HCT116 (cell line): ENCODE data around the gene STK38L. TPM values are rescaled to one million over a fixed set of nuclear protein-coding genes. Genes with fewer than 3 reads are reported as not detected.

Experiments used
- ATAC-seq: fragments of 200-7000 bp; cut with Tn5 transposase; 2 replicates; pipeline ENCODE4 v1.9.1; 2020; ENCODE audit warnings: mild to moderate bottlenecking, moderate library complexity
- BruUV-seq: library from RNA; stranded (reverse); fragments of 400-500 nt; replicated peaks from 2 replicates; lab custom pipeline; 2021; lab: Mats Ljungman, UMichigan
- CTCF ChIA-PET: fragments of 300-600 bp; sonication (Branson Sonifier 250); formaldehyde crosslinking; loops from one replicate; lab custom pipeline; 2021; ENCODE audit warnings: antibody characterized with exemption; lab: Charles Lee
- POLR2A ChIA-PET: fragments of 300-600, 350-600 bp; sonication (Branson Sonifier 250); formaldehyde crosslinking; loops from one replicate; lab custom pipeline; 2021; ENCODE audit warnings: antibody characterized with exemption; lab: Charles Lee
- RAD21 ChIA-PET, 2 experiments: fragments of 300-600 bp; sonication (Branson Sonifier 250); formaldehyde crosslinking; loops; one replicate each; lab custom pipeline; 2023; ENCODE audit warnings: low total read pairs in 2 of 2; ENCODE audit not compliant: uncharacterized antibody in 2 of 2, unreplicated experiment in 2 of 2, low non-redundant PET in 1 of 2; lab: Charles Lee
- DNase-seq: peaks from one replicate; pipeline ENCODE4 v3.0.0-alpha.2; 2010; ENCODE audit warnings: low read depth, low spot score
- H2AFZ ChIP-seq: fragments of 200-600 bp; shearing (Covaris generic), sonication (generic); 2 replicates; pipeline ENCODE4 v1.6.1; 2017; ENCODE audit warnings: low read depth, mixed run types, mixed read lengths, antibody characterized with exemption, low read length; ENCODE audit not compliant: poor library complexity, severe bottlenecking
- H3K27ac ChIP-seq: 2 replicates; pipeline ENCODE4 v1.5.1; 2012; ENCODE audit warnings: low read depth, low read length
- H3K27me3 ChIP-seq: fragments of 200-600 bp; sonication (generic); 2 replicates; pipeline ENCODE4 v1.6.1; 2016; ENCODE audit warnings: mixed run types, low read length, mixed read lengths; ENCODE audit not compliant: insufficient read depth
- H3K36me3 ChIP-seq, 2 experiments: fragments of 200-500 bp in 1 of 2; fragments of 200-600 bp in 1 of 2; sonication (Bioruptor generic) in 1 of 2; sonication (generic) in 1 of 2; 2 replicates each; pipeline versions ENCODE4 v1.5.1 to v1.6.1; 2014 to 2016; ENCODE audit warnings: low read length in 2 of 2, inconsistent platforms in 1 of 2, mixed read lengths in 1 of 2, mixed run types in 1 of 2; ENCODE audit not compliant: insufficient read depth in 2 of 2, control insufficient read depth in 1 of 2
- H3K4me1 ChIP-seq, 2 experiments: fragments of 200-600 bp in 1 of 2; sonication (generic) in 1 of 2; 2 replicates each; pipeline versions ENCODE4 v1.5.1 to v1.6.1; 2012 to 2017; ENCODE audit warnings: low read length in 2 of 2, inconsistent platforms in 1 of 2, mild to moderate bottlenecking in 1 of 2, mixed read lengths in 1 of 2, mixed run types in 1 of 2, moderate library complexity in 1 of 2; ENCODE audit not compliant: insufficient read depth in 2 of 2, control insufficient read depth in 1 of 2
- H3K4me2 ChIP-seq: fragments of 200-600 bp; sonication (generic); 2 replicates; pipeline ENCODE4 v1.6.1; 2017; ENCODE audit warnings: mixed run types, low read length, mixed read lengths
- H3K4me3 ChIP-seq, 2 experiments: fragments of 200-600 bp in 1 of 2; sonication (generic) in 1 of 2; replicated peaks in 1 of 2; 2 replicates each; pipeline ENCODE4 v1.5.1; 2011 to 2016; ENCODE audit warnings: low read length in 2 of 2, control low read depth in 1 of 2, low read depth in 1 of 2, mild to moderate bottlenecking in 1 of 2, mixed read lengths in 1 of 2, mixed run types in 1 of 2
- H3K79me2 ChIP-seq: fragments of 200-600 bp; sonication (generic); 2 replicates; pipeline ENCODE4 v1.6.1; 2017; ENCODE audit warnings: mild to moderate bottlenecking, mixed run types, low read length, moderate library complexity, mixed read lengths; ENCODE audit not compliant: insufficient read depth
- H3K9ac ChIP-seq: fragments of 200-600 bp; sonication (generic); 2 replicates; pipeline ENCODE4 v1.6.1; 2016; ENCODE audit warnings: low read length, mixed read lengths
- H3K9me2 ChIP-seq: fragments of 200-600 bp; sonication (generic), shearing (Covaris generic); 2 replicates; pipeline ENCODE4 v1.6.1; 2017; ENCODE audit warnings: mixed run types, mild to moderate bottlenecking, moderate library complexity; ENCODE audit not compliant: insufficient read depth
- H3K9me3 ChIP-seq, 2 experiments: fragments of 200-500 bp in 1 of 2; fragments of 200-600 bp in 1 of 2; sonication (Bioruptor generic) in 1 of 2; sonication (generic) in 1 of 2; 2 replicates each; pipeline ENCODE4 v1.6.1; 2014 to 2017; ENCODE audit warnings: low read length in 2 of 2, mixed read lengths in 2 of 2, inconsistent platforms in 1 of 2, low read depth in 1 of 2, mild to moderate bottlenecking in 1 of 2, mixed run types in 1 of 2, moderate library complexity in 1 of 2; ENCODE audit not compliant: control insufficient read depth in 1 of 2, insufficient read depth in 1 of 2
- H4K20me1 ChIP-seq: fragments of 200-600 bp; sonication (generic), shearing (Covaris generic); 2 replicates; pipeline ENCODE4 v1.6.1; 2017; ENCODE audit warnings: mixed run types, mild to moderate bottlenecking, moderate library complexity; ENCODE audit not compliant: insufficient read depth
- ATF3 ChIP-seq: IDR thresholded peaks from 2 replicates; pipeline ENCODE4 v1.6.1; 2012
- CEBPB ChIP-seq: IDR thresholded peaks from 2 replicates; pipeline ENCODE4 v1.6.1; 2012; ENCODE audit warnings: low read depth
- CTCF ChIP-seq, 3 experiments: fragments of 200-600 bp in 1 of 3; sonication (generic) in 1 of 3; IDR thresholded peaks in 2 of 3; conservative IDR thresholded peaks in 1 of 3; 2 replicates each; pipeline ENCODE4 v1.5.1; 2012 to 2017; ENCODE audit warnings: low read depth in 2 of 3, low read length in 2 of 3, antibody characterized with exemption in 1 of 3, borderline replicate concordance in 1 of 3, control low read depth in 1 of 3, mild to moderate bottlenecking in 1 of 3, mixed read lengths in 1 of 3, mixed run types in 1 of 3, moderate library complexity in 1 of 3; ENCODE audit not compliant: insufficient read depth in 1 of 3
- EGR1 ChIP-seq: IDR thresholded peaks from 2 replicates; pipeline ENCODE4 v1.6.1; 2012; ENCODE audit warnings: low read depth
- ELF1 ChIP-seq: IDR thresholded peaks from 2 replicates; pipeline ENCODE4 v1.6.1; 2012; ENCODE audit warnings: low read depth, borderline replicate concordance
- EZH2 ChIP-seq: fragments of 200-600 bp; sonication (generic); IDR thresholded peaks from 2 replicates; pipeline ENCODE4 v1.6.1; 2017; ENCODE audit warnings: antibody characterized with exemption, mixed run types
- EZH2phosphoT487 ChIP-seq: fragments of 200-600 bp; IDR thresholded peaks from 2 replicates; pipeline ENCODE4 v1.6.1; 2018; ENCODE audit warnings: antibody characterized with exemption, borderline replicate concordance
- FOSL1 ChIP-seq: IDR thresholded peaks from 2 replicates; pipeline ENCODE4 v1.6.1; 2012; ENCODE audit warnings: low read depth
- JUND ChIP-seq: IDR thresholded peaks from 2 replicates; pipeline ENCODE4 v1.6.1; 2012
- MAX ChIP-seq: IDR thresholded peaks from 2 replicates; pipeline ENCODE4 v1.6.1; 2012
- POLR2A ChIP-seq: IDR thresholded peaks from 2 replicates; pipeline ENCODE4 v1.7.0; 2011; ENCODE audit warnings: borderline replicate concordance; ENCODE audit not compliant: insufficient read depth, insufficient read length; ENCODE audit errors: extremely low read depth
- RAD21 ChIP-seq: IDR thresholded peaks from 2 replicates; pipeline ENCODE4 v1.6.1; 2012; ENCODE audit warnings: low read depth, mild to moderate bottlenecking
- REST ChIP-seq: IDR thresholded peaks from 2 replicates; pipeline ENCODE4 v1.6.1; 2012; ENCODE audit warnings: low read depth
- SIN3A ChIP-seq: IDR thresholded peaks from 2 replicates; pipeline ENCODE4 v1.6.1; 2012; ENCODE audit warnings: low read depth
- SP1 ChIP-seq: IDR thresholded peaks from 2 replicates; pipeline ENCODE4 v1.6.1; 2012; ENCODE audit warnings: low read depth
- SRF ChIP-seq: IDR thresholded peaks from 2 replicates; pipeline ENCODE4 v1.6.1; 2012; ENCODE audit warnings: low read depth
- YY1 ChIP-seq: IDR thresholded peaks from 2 replicates; pipeline ENCODE4 v1.6.1; 2011; ENCODE audit warnings: low read length, low read depth, moderate library complexity, mild to moderate bottlenecking; ENCODE audit not compliant: insufficient replicate concordance; ENCODE audit errors: extremely low read depth
- ZBTB33 ChIP-seq: IDR thresholded peaks from 2 replicates; pipeline ENCODE4 v1.6.1; 2011; ENCODE audit warnings: mild to moderate bottlenecking, low read length, moderate library complexity; ENCODE audit not compliant: insufficient replicate concordance; ENCODE audit errors: extremely low read depth
- ZNF274 ChIP-seq: fragments of 200-500 bp; sonication (Bioruptor generic); IDR thresholded peaks from 2 replicates; pipeline ENCODE4 v1.6.1; 2014; ENCODE audit warnings: mild to moderate bottlenecking, low read depth, low read length, inconsistent platforms
- intact Hi-C: fragments of 100-400 bp; cut with micrococcal nuclease; formaldehyde crosslinking; loops from 2 replicates; pipeline ENCODE4 v1.10.0; 2022
- total RNA-seq: library from RNA; stranded (reverse); gene quantifications from one replicate; pipeline ENCODE4 v1.2.1, GENCODE V29; 2021; ENCODE audit not compliant: unreplicated experiment

Gene STK38L
- total RNA-seq, 1 experiment from 2014 or later, result 23.9 TPM

- TF ChIP-seq ATF3, result no peak
- no peak for TF ChIP-seq ZNF274
- TF ChIP-seq, all 23 proteins: peak for 0
These were observed 122.5 kb downstream of the STK38L start (continued) for GRCh38 chr12:27366621-27367020.

- Histone ChIP-seq H3K79me2 (no peaks in the 10 kb centered on the region), H4K20me1 (no peaks in the 10 kb centered on the region), H3K4me1 (no peaks in the 10 kb centered on the region; a peak in 1 of 4 replicates), H3K4me3 (no peak overlapping the region), H3K36me3 (no peaks in the 10 kb centered on the region), H2AFZ (no peak overlapping the region), H3K9me3 (no peaks in the 10 kb centered on the region), H3K27ac (no peak overlapping the region), H3K27me3 (no peaks in the 10 kb centered on the region), H3K4me2 (no peak overlapping the region), H3K9ac (no peak overlapping the region), H3K9me2 (no peaks in the 10 kb centered on the region)
- POLR2A ChIA-PET, result no interaction called here
- ATAC-seq, result no peak
- intact Hi-C loops, result no loop called here
- no peak for TF ChIP-seq SIN3A
- TF ChIP-seq REST, result no peak
- TF ChIP-seq SRF, result no peak
- TF ChIP-seq CEBPB, result no peak
- no peak for TF ChIP-seq YY1
- no peak for TF ChIP-seq EZH2
- no peak for TF ChIP-seq JUND
- no peak for TF ChIP-seq MAX
- TF ChIP-seq FOSL1, result no peak
- TF ChIP-seq ATF3, result no peak
- TF ChIP-seq SP1, result no peak
- TF ChIP-seq CTCF (IDR thresholded peaks at IDR 0.05 in 2 of 3, conservative IDR thresholded peaks at IDR 0.05 in 1 of 3; ENCODE audit: borderline replicate concordance in 1 of 3, insufficient read depth in 1 of 3, low read depth in 2 of 3, low read length in 2 of 3), result no peak
- no peak for TF ChIP-seq RAD21
- TF ChIP-seq POLR2A, result no peak
- no peak for TF ChIP-seq EZH2phosphoT487
- TF ChIP-seq ELF1, result no peak
- TF ChIP-seq EGR1, result no peak
- no peak for TF ChIP-seq ZBTB33
- CTCF ChIA-PET, result no interaction called here
- RAD21 ChIA-PET, result no interaction called here
- DNase-seq, result no peak
- no TSS peak for BruUV-seq
These were observed 123.0 kb downstream of the STK38L start for GRCh38 chr12:27367078-27367477.
